ENCODE data around the gene PID1. TPM values are rescaled to one million over a fixed set of nuclear protein-coding genes. Genes with fewer than 3 reads are reported as not detected.

PID1 gene
- total RNA-seq, 4 donors from 2014 or later, result 6.4 to 20.6 (median 14.5) TPM

- no peak for DNase-seq (ENCODE audit: low spot score in 2 of 2)
- Histone ChIP-seq H3K27ac (peak overlapping the region; percentile 1), H3K4me1 (peaks cover 11% of the 10 kb centered on the region), H3K4me3 (no peak overlapping the region), H3K36me3 (no peaks in the 10 kb centered on the region), H3K27me3 (no peaks in the 10 kb centered on the region), H3K9me3 (no peaks in the 10 kb centered on the region)
- WGBS, result 50% methylated on average over 3 of the region's 3 CpGs
- no peak for TF ChIP-seq POLR2A (IDR thresholded peaks at IDR 0.05)
These were observed 29.7 kb upstream of the PID1 start for GRCh38 chr2:229300790-229301189.

- Histone ChIP-seq H3K9me3 (no peaks in the 10 kb centered on the region), H3K27ac (peak overlapping the region; percentile 1), H3K27me3 (no peaks in the 10 kb centered on the region), H3K36me3 (no peaks in the 10 kb centered on the region), H3K4me1 (peaks cover 13% of the 10 kb centered on the region), H3K4me3 (no peak overlapping the region)
- TF ChIP-seq POLR2AphosphoS5 (IDR thresholded peaks at IDR 0.05) (no peak), CTCF (IDR thresholded peaks at IDR 0.05) (no peak), EP300 (IDR thresholded peaks at IDR 0.05) (no peak), POLR2A (IDR thresholded peaks at IDR 0.05) (no peak)
- 0% methylated on average over 1 of the region's 1 CpG for WGBS
- DNase-seq (ENCODE audit: low spot score in 2 of 2), result no peak
These were observed 29.3 kb upstream of the PID1 start for GRCh38 chr2:229300371-229300770.

GRCh38 chr2:229297247-229297646 lies 26.2 kb upstream of the PID1 start:
- H3K27ac ChIP-seq, result peak overlapping the region; percentile 40
- no peak for DNase-seq (ENCODE audit: low spot score in 2 of 2)
- H3K4me3 ChIP-seq, result no peak overlapping the region
- peaks cover 13% of the 10 kb centered on the region for H3K4me1 ChIP-seq
- 44% methylated on average over 6 of the region's 6 CpGs for WGBS
- no peaks in the 10 kb centered on the region for H3K9me3 ChIP-seq
- TF ChIP-seq EP300 (IDR thresholded peaks at IDR 0.05) (no peak), CTCF (IDR thresholded peaks at IDR 0.05) (no peak), POLR2AphosphoS5 (IDR thresholded peaks at IDR 0.05) (no peak), POLR2A (IDR thresholded peaks at IDR 0.05) (no peak)
- H3K36me3 ChIP-seq, result no peaks in the 10 kb centered on the region
- no peaks in the 10 kb centered on the region for H3K27me3 ChIP-seq

- Histone ChIP-seq H3K4me1 (peaks cover 13% of the 10 kb centered on the region), H3K36me3 (no peaks in the 10 kb centered on the region), H3K27me3 (no peaks in the 10 kb centered on the region), H3K4me3 (no peak overlapping the region), H3K9me3 (no peaks in the 10 kb centered on the region), H3K27ac (peak overlapping the region; percentile 19)
- no peak for DNase-seq (ENCODE audit: low spot score in 2 of 2)
- WGBS, result 32% methylated on average over 3 of the region's 3 CpGs
- TF ChIP-seq POLR2A (IDR thresholded peaks at IDR 0.05), result no peak
- peak in 2 of 3 donors; percentile 4 to 29 for TF ChIP-seq POLR2AphosphoS5 (IDR thresholded peaks at IDR 0.05)
- TF ChIP-seq CTCF (IDR thresholded peaks at IDR 0.05), result no peak
- TF ChIP-seq EP300 (IDR thresholded peaks at IDR 0.05), result no peak
These were observed 25.4 kb upstream of the PID1 start for GRCh38 chr2:229296536-229296935.

- H3K4me3 ChIP-seq, result no peak overlapping the region
- DNase-seq (ENCODE audit: low spot score in 2 of 2), result no peak
- H3K27me3 ChIP-seq, result no peaks in the 10 kb centered on the region
- H3K9me3 ChIP-seq, result no peaks in the 10 kb centered on the region
- TF ChIP-seq EP300 (IDR thresholded peaks at IDR 0.05) (no peak), POLR2A (IDR thresholded peaks at IDR 0.05) (no peak), POLR2AphosphoS5 (IDR thresholded peaks at IDR 0.05) (no peak), CTCF (IDR thresholded peaks at IDR 0.05) (no peak)
- H3K4me1 ChIP-seq, result peaks cover 13% of the 10 kb centered on the region
- no peaks in the 10 kb centered on the region for H3K36me3 ChIP-seq
- H3K27ac ChIP-seq, result no peak overlapping the region
These were observed 24.9 kb upstream of the PID1 start for GRCh38 chr2:229296016-229296415.

- Histone ChIP-seq H3K36me3 (no peaks in the 10 kb centered on the region), H3K9me3 (no peaks in the 10 kb centered on the region), H3K4me1 (no peaks in the 10 kb centered on the region), H3K27me3 (no peaks in the 10 kb centered on the region), H3K27ac (no peak overlapping the region), H3K4me3 (no peak overlapping the region)
- TF ChIP-seq POLR2A (IDR thresholded peaks at IDR 0.05) (no peak), CTCF (IDR thresholded peaks at IDR 0.05) (no peak), EP300 (IDR thresholded peaks at IDR 0.05) (no peak), POLR2AphosphoS5 (IDR thresholded peaks at IDR 0.05) (no peak)
- 74% methylated on average over 1 of the region's 1 CpG for WGBS
- no peak for DNase-seq (ENCODE audit: low spot score in 2 of 2)
These were observed 16.7 kb upstream of the PID1 start for GRCh38 chr2:229287823-229288222.

Data from suprapubic skin (tissue), 4 donors.